PC-9 (cell line): ENCODE data around the gene SYT7. TPM values are rescaled to one million over a fixed set of nuclear protein-coding genes. Genes with fewer than 3 reads are reported as not detected.

Experiments
- BruUV-seq: library from RNA; stranded (reverse); fragments of 400-500 nt; replicated peaks from 2 replicates; lab custom pipeline; 2021; lab: Mats Ljungman, UMichigan
- CTCF ChIA-PET: fragments of 300-600 bp; sonication (Branson Sonifier 250); formaldehyde crosslinking; loops from one replicate; lab custom pipeline; 2022; ENCODE audit warnings: antibody characterized with exemption; lab: Charles Lee
- POLR2A ChIA-PET: fragments of 300-600 bp; sonication (Branson Sonifier 250); formaldehyde crosslinking; loops from one replicate; lab custom pipeline; 2022; ENCODE audit warnings: antibody characterized with exemption; ENCODE audit not compliant: unreplicated experiment; lab: Charles Lee
- DNase-seq, 2 experiments: peaks; one replicate each; pipeline versions ENCODE4 v3.0.0 to v3.0.0-alpha.2; 2015 to 2022; ENCODE audit warnings: mixed read lengths in 1 of 2
- H2AFZ ChIP-seq: fragments of 200-600 bp; sonication (generic); 2 replicates; pipeline ENCODE4 v1.8.1; 2017; ENCODE audit warnings: antibody characterized with exemption
- H3F3A ChIP-seq: fragments of 200-600 bp; sonication (generic); 2 replicates; pipeline ENCODE4 v1.8.1; 2017; ENCODE audit warnings: antibody characterized with exemption, mild to moderate bottlenecking, low read depth; ENCODE audit not compliant: insufficient read depth
- H3K27ac ChIP-seq: fragments of 200-600 bp; sonication (generic); 2 replicates; pipeline ENCODE4 v1.6.1; 2016; ENCODE audit warnings: mixed run types
- H3K27me3 ChIP-seq: fragments of 200-600 bp; sonication (generic); 2 replicates; pipeline ENCODE4 v1.6.1; 2016; ENCODE audit warnings: low read depth, mixed run types; ENCODE audit not compliant: insufficient read depth
- H3K36me3 ChIP-seq: fragments of 200-600 bp; sonication (generic); 2 replicates; pipeline ENCODE4 v1.6.1; 2016; ENCODE audit warnings: low read depth, mixed run types
- H3K4me1 ChIP-seq: fragments of 200-600 bp; sonication (generic); replicated peaks from 2 replicates; pipeline ENCODE4 v1.6.1; 2016; ENCODE audit warnings: mixed run types; ENCODE audit not compliant: insufficient read depth
- H3K4me2 ChIP-seq: fragments of 200-600 bp; sonication (generic); 2 replicates; pipeline ENCODE4 v1.6.1; 2017; ENCODE audit warnings: mixed run types
- H3K4me3 ChIP-seq: fragments of 200-600 bp; sonication (generic); 2 replicates; pipeline ENCODE4 v1.6.1; 2016; ENCODE audit warnings: mixed run types
- H3K79me2 ChIP-seq: fragments of 200-600 bp; sonication (generic); 2 replicates; pipeline ENCODE4 v1.6.1; 2017; ENCODE audit warnings: low read depth, mixed run types
- H3K9me2 ChIP-seq: fragments of 200-600 bp; sonication (generic); 2 replicates; pipeline ENCODE4 v1.8.1; 2017; ENCODE audit warnings: mild to moderate bottlenecking; ENCODE audit not compliant: insufficient read depth
- H3K9me3 ChIP-seq: fragments of 200-600 bp; sonication (generic); 2 replicates; pipeline ENCODE4 v1.8.1; 2016; ENCODE audit warnings: low read depth; ENCODE audit not compliant: insufficient read depth
- H4K20me1 ChIP-seq: fragments of 200-600 bp; sonication (generic); 2 replicates; pipeline ENCODE4 v1.8.1; 2017; ENCODE audit not compliant: insufficient read depth
- CTCF ChIP-seq: fragments of 200-600 bp; sonication (generic); conservative IDR thresholded peaks from 2 replicates; pipeline ENCODE4 v1.6.1; 2017; ENCODE audit warnings: mixed run types, antibody characterized with exemption, mild to moderate bottlenecking, moderate library complexity
- EZH2 ChIP-seq: fragments of 200-600 bp; sonication (generic); IDR thresholded peaks from 2 replicates; pipeline ENCODE4 v1.8.0; 2017; ENCODE audit warnings: antibody characterized with exemption, low read depth
- intact Hi-C: fragments of 100-400 bp; cut with micrococcal nuclease; formaldehyde crosslinking; loops from one replicate; pipeline ENCODE4 v1.10.0; 2022; ENCODE audit not compliant: unreplicated experiment
- total RNA-seq: library from RNA; stranded (reverse); gene quantifications from 2 replicates; pipeline ENCODE4 v1.2.3, GENCODE V29; 2021

Gene SYT7
- total RNA-seq, 1 experiment from 2014 or later = 4.0 TPM

- Histone ChIP-seq H2AFZ (no peak overlapping the region), H4K20me1 (peaks cover 5% of the 10 kb centered on the region), H3K4me1 (peaks cover 4% of the 10 kb centered on the region; the same call in 1 of the 2 replicates), H3K36me3 (no peaks in the 10 kb centered on the region), H3K9me2 (no peaks in the 10 kb centered on the region), H3K4me2 (no peak overlapping the region), H3K9me3 (no peaks in the 10 kb centered on the region), H3K27ac (no peak overlapping the region), H3K27me3 (peaks cover 36% of the 10 kb centered on the region), H3K79me2 (no peaks in the 10 kb centered on the region), H3K4me3 (no peak overlapping the region), H3F3A (no peaks in the 10 kb centered on the region)
- CTCF ChIA-PET = interaction anchor here (1.0 kb wide), 1 partner anchor 62 kb away, joined by 3 read pairs; no protein-coding TSS in a partner anchor
- BruUV-seq = no TSS peak
- intact Hi-C loops = no loop called here
- POLR2A ChIA-PET = no interaction called here
- TF ChIP-seq CTCF (no peak), EZH2 (no peak)
- DNase-seq = no peak
These were observed 1.8 kb downstream of the SYT7 start for GRCh38 chr11:61578819-61579675.

- TF ChIP-seq CTCF (peak; percentile 39; the same call in 1 of the 2 replicates), EZH2 (no peak)
- no TSS peak for BruUV-seq
- ChIA-PET POLR2A (no interaction called here), CTCF (interaction anchor here (0.7 kb wide), 1 partner anchor 514 kb away, joined by 3 read pairs; no protein-coding TSS in a partner anchor)
- Histone ChIP-seq H3K4me1 (peaks cover 4% of the 10 kb centered on the region; the same call in 1 of the 2 replicates), H3K9me2 (no peaks in the 10 kb centered on the region), H4K20me1 (peaks cover 5% of the 10 kb centered on the region), H3K27me3 (peaks cover 26% of the 10 kb centered on the region), H3K4me2 (no peak overlapping the region), H3K9me3 (no peaks in the 10 kb centered on the region), H3K27ac (no peak overlapping the region), H2AFZ (no peak overlapping the region), H3K79me2 (no peaks in the 10 kb centered on the region), H3K4me3 (no peak overlapping the region), H3F3A (no peaks in the 10 kb centered on the region), H3K36me3 (no peaks in the 10 kb centered on the region)
- no peak for DNase-seq
- intact Hi-C loops = no loop called here
These were observed 3.3 kb downstream of the SYT7 start for GRCh38 chr11:61577383-61578118.
